Sigmoid colon (tissue), 4 donors: ENCODE results near the gene ZBTB24.

Experiments used
- EP300 ChIP-seq, 4 donors: sonication (generic); formaldehyde crosslinking; IDR thresholded peaks; one replicate each; pipeline ENCODE4 v1.6.1; 2017; ENCODE audit warnings: antibody characterized with exemption in 4 of 4
- POLR2A ChIP-seq, 2 donors: fragments of 450-650 bp; IDR thresholded peaks; one replicate each; pipeline ENCODE4 v1.6.1; 2016; ENCODE audit warnings: antibody characterized with exemption in 2 of 2, mild to moderate bottlenecking in 2 of 2, moderate library complexity in 2 of 2
- POLR2AphosphoS5 ChIP-seq, 4 donors: sonication (generic); formaldehyde crosslinking; IDR thresholded peaks; one replicate each; pipeline ENCODE4 v1.6.1; 2017; ENCODE audit warnings: antibody characterized with exemption in 4 of 4
- TF ChIP-seq, protein P1 (sequence below), 4 experiments: fragments of 450-650 bp in 3 of 4; fragments of 200-600 bp in 1 of 4; IDR thresholded peaks; one replicate each; pipeline ENCODE4 v1.5.1; 2016 to 2019; ENCODE audit warnings: antibody characterized with exemption in 4 of 4, mild to moderate bottlenecking in 3 of 4, moderate library complexity in 2 of 4

DNA sequence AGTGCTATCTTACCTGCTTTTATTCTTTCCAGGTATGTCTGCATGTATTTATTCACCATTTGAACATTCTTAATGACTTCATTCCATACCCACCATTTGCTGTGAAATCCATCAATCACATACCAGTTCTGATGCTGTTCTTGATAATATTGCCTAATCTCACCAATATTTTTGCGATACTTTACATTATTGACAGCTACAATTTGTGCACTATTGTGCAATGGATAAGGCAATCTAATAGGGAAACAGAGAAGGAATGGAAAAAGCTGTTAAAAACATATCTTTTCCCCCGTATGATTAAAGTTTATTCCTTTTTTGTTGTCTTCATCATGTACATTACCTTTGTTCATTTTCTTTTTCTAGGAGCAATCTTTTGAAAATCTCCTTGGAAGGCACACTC, 23.3 kb upstream of the ZBTB24 start:
- TF ChIP-seq, protein P1, sequence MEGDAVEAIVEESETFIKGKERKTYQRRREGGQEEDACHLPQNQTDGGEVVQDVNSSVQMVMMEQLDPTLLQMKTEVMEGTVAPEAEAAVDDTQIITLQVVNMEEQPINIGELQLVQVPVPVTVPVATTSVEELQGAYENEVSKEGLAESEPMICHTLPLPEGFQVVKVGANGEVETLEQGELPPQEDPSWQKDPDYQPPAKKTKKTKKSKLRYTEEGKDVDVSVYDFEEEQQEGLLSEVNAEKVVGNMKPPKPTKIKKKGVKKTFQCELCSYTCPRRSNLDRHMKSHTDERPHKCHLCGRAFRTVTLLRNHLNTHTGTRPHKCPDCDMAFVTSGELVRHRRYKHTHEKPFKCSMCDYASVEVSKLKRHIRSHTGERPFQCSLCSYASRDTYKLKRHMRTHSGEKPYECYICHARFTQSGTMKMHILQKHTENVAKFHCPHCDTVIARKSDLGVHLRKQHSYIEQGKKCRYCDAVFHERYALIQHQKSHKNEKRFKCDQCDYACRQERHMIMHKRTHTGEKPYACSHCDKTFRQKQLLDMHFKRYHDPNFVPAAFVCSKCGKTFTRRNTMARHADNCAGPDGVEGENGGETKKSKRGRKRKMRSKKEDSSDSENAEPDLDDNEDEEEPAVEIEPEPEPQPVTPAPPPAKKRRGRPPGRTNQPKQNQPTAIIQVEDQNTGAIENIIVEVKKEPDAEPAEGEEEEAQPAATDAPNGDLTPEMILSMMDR (IDR thresholded peaks at IDR 0.05) = no peak
- TF ChIP-seq EP300 (IDR thresholded peaks at IDR 0.05) = no peak
- TF ChIP-seq POLR2A (IDR thresholded peaks at IDR 0.05) = no peak
- no peak for TF ChIP-seq POLR2AphosphoS5 (IDR thresholded peaks at IDR 0.05)
